ENCODE measurements around the gene ELL. TPM values are rescaled to one million over a fixed set of nuclear protein-coding genes. Genes with fewer than 3 reads are reported as not detected.

ELL gene
- total RNA-seq, 1 experiment from 2014 or later: 21.0 TPM

DNA sequence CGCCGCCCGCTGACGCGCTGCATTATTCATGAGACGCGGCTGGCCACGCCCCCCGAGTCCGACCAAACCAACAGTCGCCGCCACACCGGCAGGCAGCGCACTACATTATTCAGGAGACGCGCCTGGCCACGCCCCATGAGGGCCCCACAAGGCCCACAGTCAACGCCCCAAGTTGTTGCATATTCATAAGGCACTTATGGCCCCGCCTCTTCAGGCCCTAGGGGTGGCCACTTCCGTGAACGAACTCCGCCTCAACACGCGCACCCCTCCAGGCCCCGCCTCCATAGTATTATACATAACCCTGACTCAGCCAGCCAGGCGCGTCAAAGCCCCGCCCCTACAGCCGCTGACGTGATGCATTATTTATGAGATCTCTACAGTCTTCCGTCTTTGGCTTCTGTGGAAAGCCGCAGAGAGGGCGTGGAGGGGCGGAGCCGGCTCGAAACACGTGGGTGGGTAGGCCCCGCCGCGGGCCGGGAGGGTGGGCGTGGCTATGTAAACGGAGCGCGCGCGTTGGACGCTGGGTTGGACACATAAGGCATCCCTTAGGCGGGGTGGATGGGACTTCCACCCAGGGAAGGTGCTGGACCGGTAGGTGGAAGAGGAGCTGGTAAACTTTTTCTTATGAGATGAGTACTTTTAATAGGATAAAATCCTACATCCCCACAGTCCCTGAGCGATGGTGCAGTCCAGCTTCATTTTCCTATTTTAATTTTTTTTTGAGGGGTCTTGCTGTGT lies 423 bp upstream of the ELL start:
- H3K36me3 ChIP-seq (ENCODE audit: low read depth, low read length): no peaks in the 10 kb centered on the region
- peak overlapping the region; percentile 52 for H2AFZ ChIP-seq (ENCODE audit: low read length)
- H3K9ac ChIP-seq (ENCODE audit: low read length): peak overlapping the region; percentile 96; the same call in 1 of the 2 replicates
- no peaks in the 10 kb centered on the region for H3K27me3 ChIP-seq (ENCODE audit: low read length)
- CTCF ChIA-PET: interaction anchor here (0.6 kb wide), 1 partner anchor 71 kb away, joined by 4 read pairs; no protein-coding TSS in a partner anchor
- DNase-seq (peak; percentile 100), ATAC-seq (peak; percentile 85)
- H4K20me1 ChIP-seq (ENCODE audit: low read length): peaks cover 29% of the 10 kb centered on the region
- TF ChIP-seq EZH2 (IDR thresholded peaks at IDR 0.05; ENCODE audit: low read length, unreplicated experiment) (no peak), EZH2phosphoT487 (IDR thresholded peaks at IDR 0.05; ENCODE audit: borderline replicate concordance, low read length) (no peak)
- peak overlapping the region; percentile 100 for H3K4me3 ChIP-seq (ENCODE audit: low read length)
- no peaks in the 10 kb centered on the region for H3F3A ChIP-seq (ENCODE audit: low read length, unreplicated experiment)
- H3K27ac ChIP-seq (ENCODE audit: low read length): peak overlapping the region; percentile 90; the same call in 1 of the 2 replicates
- BruUV-seq (replicated peaks): no TSS peak
- H3K4me1 ChIP-seq (ENCODE audit: insufficient read depth, low read length): peaks cover 26% of the 10 kb centered on the region
- no peaks in the 10 kb centered on the region for H3K9me2 ChIP-seq (replicated peaks; ENCODE audit: low read length)
- H3K9me3 ChIP-seq (ENCODE audit: low read length): no peaks in the 10 kb centered on the region
- POLR2A ChIA-PET (ENCODE audit: unreplicated experiment): interaction anchor here (0.6 to 1.4 kb wide), 3 partner anchors 35 to 329 kb away, joined by 3 to 10 read pairs (median 4); partner anchors contain the start of genes JUND, KXD1 and MPV17L2
- H3K4me2 ChIP-seq (ENCODE audit: low read length): peak overlapping the region; percentile 93
- intact Hi-C loops (cut with micrococcal nuclease): loop anchor here (5.0 kb wide), 3 partner anchors 35 to 115 kb away; partner anchors contain the start of genes KLHL26 and KXD1
- H3K79me2 ChIP-seq (ENCODE audit: low read length): peaks cover 41% of the 10 kb centered on the region

DNA sequence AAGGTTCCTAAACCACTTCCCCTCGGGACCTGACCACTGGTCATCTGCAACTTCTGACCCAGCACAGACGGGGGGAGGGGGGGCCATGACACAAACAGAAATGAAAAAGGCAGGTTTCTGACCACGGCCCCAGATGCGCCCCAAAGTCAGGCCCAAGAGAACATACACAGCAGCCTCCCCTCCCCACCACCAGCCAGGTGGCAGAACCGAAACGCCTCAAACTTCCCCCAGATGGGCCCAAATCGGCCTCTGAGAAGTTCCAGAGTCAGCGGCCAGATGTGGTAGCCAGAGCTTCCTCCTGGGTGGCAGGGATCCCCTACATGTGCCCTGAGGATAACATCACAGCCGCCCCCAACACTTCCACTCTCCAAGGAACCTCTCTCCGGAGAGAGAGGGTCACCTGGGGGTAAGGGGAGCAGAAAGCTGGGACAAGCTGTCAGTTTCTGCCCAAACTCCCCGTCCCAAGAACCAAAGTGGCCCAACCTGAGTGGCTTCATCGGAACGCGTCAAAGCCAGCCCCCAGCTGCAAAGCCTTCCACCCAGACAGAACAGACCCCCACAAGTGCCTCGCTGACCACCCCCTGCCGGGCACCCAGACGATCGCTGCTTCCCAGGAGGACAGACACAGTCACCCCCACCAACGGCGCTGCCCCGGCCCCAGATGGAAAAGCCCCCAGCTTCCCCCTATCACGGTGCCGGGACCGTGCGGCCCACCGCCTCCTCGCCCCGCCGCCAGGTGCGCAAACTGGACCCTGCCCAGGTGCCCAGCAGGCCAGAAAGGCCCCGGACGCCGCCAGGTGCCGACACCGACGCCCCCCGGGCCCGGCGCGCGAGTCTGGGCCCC lies 800 bp downstream of the ELL start:
- peaks cover 20% of the 10 kb centered on the region for H3K4me1 ChIP-seq (ENCODE audit: insufficient read depth, low read length)
- H3K79me2 ChIP-seq (ENCODE audit: low read length): peaks cover 54% of the 10 kb centered on the region
- BruUV-seq (replicated peaks): TSS peak; percentile 76
- H3K4me2 ChIP-seq (ENCODE audit: low read length): peak overlapping the region; percentile 93
- H3K9me3 ChIP-seq (ENCODE audit: low read length): no peaks in the 10 kb centered on the region
- peak overlapping the region; percentile 72; the same call in 1 of the 2 replicates for H2AFZ ChIP-seq (ENCODE audit: low read length)
- H4K20me1 ChIP-seq (ENCODE audit: low read length): peaks cover 40% of the 10 kb centered on the region
- TF ChIP-seq EZH2phosphoT487 (IDR thresholded peaks at IDR 0.05; ENCODE audit: borderline replicate concordance, low read length): no peak
- ChIA-PET CTCF (interaction anchor here (0.6 to 1.3 kb wide), 5 partner anchors 25 to 72 kb away, joined by 3 to 11 read pairs (median 4); partner anchors contain the start of genes KXD1 and UBA52), POLR2A (ENCODE audit: unreplicated experiment) (interaction anchor here (0.6 to 0.8 kb wide), 4 partner anchors 24 to 81 kb away, joined by 3 to 8 read pairs (median 4); no protein-coding TSS in a partner anchor)
- no peaks in the 10 kb centered on the region for H3K36me3 ChIP-seq (ENCODE audit: low read depth, low read length)
- no peaks in the 10 kb centered on the region for H3K9me2 ChIP-seq (replicated peaks; ENCODE audit: low read length)
- ATAC-seq (no peak), DNase-seq (no peak)
- H3F3A ChIP-seq (ENCODE audit: low read length, unreplicated experiment): no peaks in the 10 kb centered on the region
- H3K27me3 ChIP-seq (ENCODE audit: low read length): no peaks in the 10 kb centered on the region
- H3K4me3 ChIP-seq (ENCODE audit: low read length): peak overlapping the region; percentile 100
- H3K9ac ChIP-seq (ENCODE audit: low read length): peak overlapping the region; percentile 96
- intact Hi-C loops (cut with micrococcal nuclease): loop anchor here (5.0 kb wide), 3 partner anchors 36 to 116 kb away; partner anchors contain the start of genes KLHL26 and KXD1
- H3K27ac ChIP-seq (ENCODE audit: low read length): peak overlapping the region; percentile 90

DNA sequence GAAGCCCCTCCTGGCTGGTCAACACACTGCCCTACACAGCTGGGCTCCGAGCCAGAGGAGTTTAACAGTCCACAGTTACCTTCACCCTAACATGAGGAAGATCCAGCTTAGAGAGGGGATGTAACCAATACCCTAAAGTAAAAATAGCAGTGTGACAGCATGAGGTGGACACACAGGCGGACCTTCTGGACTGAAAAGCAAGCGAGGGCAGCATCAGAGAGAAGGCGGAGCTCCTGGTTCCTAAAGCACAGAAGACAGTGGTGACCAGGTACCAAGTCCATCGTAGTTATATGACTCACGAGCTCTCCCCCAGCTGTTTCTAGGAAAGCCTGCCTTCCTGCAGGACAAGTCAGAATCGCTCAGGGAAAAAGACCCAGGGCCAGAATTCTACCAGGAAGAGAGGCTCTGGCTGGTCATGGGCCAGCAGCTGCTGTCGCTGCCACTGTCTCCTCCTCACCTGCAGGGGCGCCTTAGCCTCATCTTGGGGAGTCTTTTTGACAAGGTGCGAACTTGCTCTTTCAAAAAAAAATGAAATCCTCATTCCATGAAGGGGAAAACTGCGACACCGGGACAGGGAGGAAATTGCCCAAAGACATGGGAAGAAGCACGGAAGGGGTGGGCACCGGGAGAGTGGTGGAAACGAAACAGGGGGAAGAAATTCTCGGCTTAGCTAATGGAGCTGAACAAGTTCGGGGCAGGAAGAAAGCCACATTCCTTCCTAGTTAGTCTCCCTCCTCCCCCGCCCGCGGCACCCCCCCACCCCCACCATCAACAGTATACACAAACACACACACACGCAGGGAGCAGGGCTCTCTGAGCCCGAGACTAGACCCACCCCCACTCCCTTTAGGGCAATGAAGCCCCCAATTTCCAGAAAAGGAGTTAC lies 1.7 kb downstream of the ELL start:
- ChIA-PET CTCF (interaction anchor here (0.6 to 1.3 kb wide), 7 partner anchors 13 to 74 kb away, joined by 3 to 11 read pairs (median 3); partner anchors contain the start of genes KXD1 and UBA52), POLR2A (ENCODE audit: unreplicated experiment) (interaction anchor here (0.6 to 1.0 kb wide), 7 partner anchors 23 to 80 kb away, joined by 3 to 8 read pairs (median 4); partner anchors contain the start of gene KXD1)
- Histone ChIP-seq H3K36me3 (ENCODE audit: low read depth, low read length) (no peaks in the 10 kb centered on the region), H3K79me2 (ENCODE audit: low read length) (peaks cover 62% of the 10 kb centered on the region), H2AFZ (ENCODE audit: low read length) (no peak overlapping the region), H3F3A (ENCODE audit: low read length, unreplicated experiment) (no peaks in the 10 kb centered on the region), H3K27ac (ENCODE audit: low read length) (peak overlapping the region; percentile 90), H3K27me3 (ENCODE audit: low read length) (no peaks in the 10 kb centered on the region), H4K20me1 (ENCODE audit: low read length) (peaks cover 49% of the 10 kb centered on the region), H3K4me2 (ENCODE audit: low read length) (peak overlapping the region; percentile 93), H3K9me3 (ENCODE audit: low read length) (no peaks in the 10 kb centered on the region), H3K4me1 (ENCODE audit: insufficient read depth, low read length) (peaks cover 23% of the 10 kb centered on the region), H3K4me3 (ENCODE audit: low read length) (peak overlapping the region; percentile 100), H3K9ac (ENCODE audit: low read length) (peak overlapping the region; percentile 96), H3K9me2 (replicated peaks; ENCODE audit: low read length) (no peaks in the 10 kb centered on the region)
- BruUV-seq (replicated peaks): no TSS peak
- peak; percentile 27 for ATAC-seq
- DNase-seq: peak; percentile 90
- intact Hi-C loops (cut with micrococcal nuclease): loop anchor here (5.0 kb wide), 3 partner anchors 37 to 117 kb away; partner anchors contain the start of genes KLHL26 and KXD1
- TF ChIP-seq, protein P1, sequence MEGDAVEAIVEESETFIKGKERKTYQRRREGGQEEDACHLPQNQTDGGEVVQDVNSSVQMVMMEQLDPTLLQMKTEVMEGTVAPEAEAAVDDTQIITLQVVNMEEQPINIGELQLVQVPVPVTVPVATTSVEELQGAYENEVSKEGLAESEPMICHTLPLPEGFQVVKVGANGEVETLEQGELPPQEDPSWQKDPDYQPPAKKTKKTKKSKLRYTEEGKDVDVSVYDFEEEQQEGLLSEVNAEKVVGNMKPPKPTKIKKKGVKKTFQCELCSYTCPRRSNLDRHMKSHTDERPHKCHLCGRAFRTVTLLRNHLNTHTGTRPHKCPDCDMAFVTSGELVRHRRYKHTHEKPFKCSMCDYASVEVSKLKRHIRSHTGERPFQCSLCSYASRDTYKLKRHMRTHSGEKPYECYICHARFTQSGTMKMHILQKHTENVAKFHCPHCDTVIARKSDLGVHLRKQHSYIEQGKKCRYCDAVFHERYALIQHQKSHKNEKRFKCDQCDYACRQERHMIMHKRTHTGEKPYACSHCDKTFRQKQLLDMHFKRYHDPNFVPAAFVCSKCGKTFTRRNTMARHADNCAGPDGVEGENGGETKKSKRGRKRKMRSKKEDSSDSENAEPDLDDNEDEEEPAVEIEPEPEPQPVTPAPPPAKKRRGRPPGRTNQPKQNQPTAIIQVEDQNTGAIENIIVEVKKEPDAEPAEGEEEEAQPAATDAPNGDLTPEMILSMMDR (conservative IDR thresholded peaks at IDR 0.05; ENCODE audit: low read depth, low read length): peak; percentile 82
- no peak for TF ChIP-seq EZH2 (IDR thresholded peaks at IDR 0.05; ENCODE audit: low read length, unreplicated experiment)
- TF ChIP-seq EZH2phosphoT487 (IDR thresholded peaks at IDR 0.05; ENCODE audit: borderline replicate concordance, low read length): no peak

Data from PC-3 (cell line).